Non-pigmented ciliary epithelial cell (primary cell): Measurements from ENCODE around the gene SYDE2.
A peak's percentile ranks its signal among the peaks of the same experiment; 100 is the strongest.

Experiments
- DNase-seq: peaks from one replicate; pipeline ENCODE4 v3.0.0-alpha.2; 2010; ENCODE audit warnings: low read depth

SYDE2 gene

GRCh38 chr1:85125891-85126290 lies 74.9 kb downstream of the SYDE2 start:
- DNase-seq, result no peak

- no peak for DNase-seq
Measured at GRCh38 chr1:85124091-85124490, 76.7 kb downstream of the SYDE2 start.

GRCh38 chr1:85122169-85122568 lies 78.6 kb downstream of the SYDE2 start:
- DNase-seq, result no peak

- no peak for DNase-seq
Measured at GRCh38 chr1:85121744-85122143, 79.1 kb downstream of the SYDE2 start.

GRCh38 chr1:85118751-85119150 lies 82.1 kb downstream of the SYDE2 start:
- DNase-seq, result no peak

- DNase-seq, result no peak
Measured at GRCh38 chr1:85116856-85117255, 84.0 kb downstream of the SYDE2 start.

- no peak for DNase-seq
Measured at GRCh38 chr1:85115933-85116332, 84.9 kb downstream of the SYDE2 start.

- DNase-seq, result no peak
Measured at GRCh38 chr1:85111695-85112094, 89.1 kb downstream of the SYDE2 start.

GRCh38 chr1:85109475-85109874 lies 91.3 kb downstream of the SYDE2 start:
- peak; percentile 44 for DNase-seq
